ENCODE measurements around the gene TIMP2. TPM values are rescaled to one million over a fixed set of nuclear protein-coding genes. Genes with fewer than 3 reads are reported as not detected.

Gene TIMP2
- total and polyA plus RNA-seq, 2 of the 13 experiments (the other 11 are each of a cell fraction or from before 2014, with no cell fraction given): 3.8 to 8.5 TPM

DNA sequence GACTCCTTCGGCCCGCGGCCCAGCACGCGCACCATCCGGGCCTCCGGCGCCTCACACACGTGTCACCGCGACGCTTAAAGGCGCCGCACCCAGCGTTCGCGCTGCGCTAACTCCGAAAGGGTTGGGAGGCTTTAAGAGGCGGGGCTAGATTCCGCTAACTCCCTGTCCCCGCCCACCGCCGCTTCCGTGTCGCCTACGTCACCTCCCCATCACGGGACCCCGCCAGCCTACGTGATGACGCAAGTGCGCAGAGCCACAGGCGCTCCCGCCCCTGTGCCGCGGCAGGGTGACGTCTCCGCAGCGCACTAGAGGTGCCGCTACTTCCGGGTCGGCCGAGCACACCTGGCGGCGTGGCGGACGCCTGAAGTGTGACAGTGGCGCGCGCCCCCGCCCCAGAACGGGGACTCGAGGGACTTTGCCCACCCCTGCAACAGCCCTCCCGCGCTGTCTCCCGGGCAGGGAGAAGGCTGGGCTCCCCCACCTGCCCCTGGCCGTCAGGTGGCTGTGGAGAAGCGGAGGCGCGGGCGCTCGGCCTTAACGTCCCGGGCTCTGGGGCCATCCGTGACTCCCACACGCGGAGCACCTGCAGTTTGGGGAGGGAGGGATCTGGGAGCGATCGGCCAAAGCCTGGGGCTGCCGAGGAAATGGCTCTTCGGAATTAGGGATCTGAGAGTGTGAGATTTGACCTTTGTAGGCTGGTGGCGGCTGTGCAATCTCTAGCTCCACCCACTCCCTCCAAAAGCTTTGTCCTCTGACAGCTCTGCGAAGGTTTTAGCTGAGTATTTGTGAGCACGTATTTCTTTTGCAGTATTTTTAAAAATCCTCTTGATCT, 84.2 kb downstream of the TIMP2 start, which contains the start of gene USP36 (continued):
- TF ChIP-seq NFYB (CRISPR knock-in tag; IDR thresholded peaks at IDR 0.05) (peak; percentile 72), ZNF577 (CRISPR knock-in tag; IDR thresholded peaks at IDR 0.05; ENCODE audit: borderline replicate concordance, low read depth) (no peak), GPN1 (CRISPR knock-in tag; IDR thresholded peaks at IDR 0.05; ENCODE audit: borderline replicate concordance) (peak; percentile 16; the same call in 1 of the 2 replicates), PCBP2 (optimal IDR thresholded peaks at IDR 0.05; ENCODE audit: low read depth, low read length, poor library complexity, severe bottlenecking) (no peak), ZNF230 (CRISPR knock-in tag; IDR thresholded peaks at IDR 0.05) (peak; percentile 93), CHCHD3 (CRISPR knock-in tag; IDR thresholded peaks at IDR 0.05) (no peak; the same call in 1 of the 2 replicates), EEA1 (CRISPR knock-in tag; IDR thresholded peaks at IDR 0.05; ENCODE audit: borderline replicate concordance) (0 out of 2 replicates have a peak, but pooled peaks have one; percentile 66), YEATS4 (CRISPR knock-in tag; IDR thresholded peaks at IDR 0.05; ENCODE audit: borderline replicate concordance) (peak; percentile 99), GATAD1 (CRISPR knock-in tag; IDR thresholded peaks at IDR 0.05) (peak; percentile 91), NFYC (CRISPR knock-in tag; IDR thresholded peaks at IDR 0.05) (peak; percentile 57; the same call in 1 of the 2 replicates), THAP11 (CRISPR knock-in tag; IDR thresholded peaks at IDR 0.05) (peak; percentile 94), ZBTB3 (CRISPR knock-in tag; IDR thresholded peaks at IDR 0.05; ENCODE audit: borderline replicate concordance, low read depth) (peak; percentile 93; the same call in 1 of the 2 replicates), ZNF768 (CRISPR knock-in tag; IDR thresholded peaks at IDR 0.05) (peak; percentile 70), ZNF737 (CRISPR knock-in tag; IDR thresholded peaks at IDR 0.05; ENCODE audit: borderline replicate concordance) (0 out of 2 replicates have a peak, but pooled peaks have one; percentile 41), ZNF572 (CRISPR knock-in tag; IDR thresholded peaks at IDR 0.05) (peak; percentile 100), KDM5A (IDR thresholded peaks at IDR 0.05; ENCODE audit: borderline replicate concordance, low read length) (peak; percentile 78; the same call in 1 of the 2 replicates), FOXM1 (CRISPR knock-in tag; IDR thresholded peaks at IDR 0.05) (no peak)
- TF ChIP-seq, protein P1, sequence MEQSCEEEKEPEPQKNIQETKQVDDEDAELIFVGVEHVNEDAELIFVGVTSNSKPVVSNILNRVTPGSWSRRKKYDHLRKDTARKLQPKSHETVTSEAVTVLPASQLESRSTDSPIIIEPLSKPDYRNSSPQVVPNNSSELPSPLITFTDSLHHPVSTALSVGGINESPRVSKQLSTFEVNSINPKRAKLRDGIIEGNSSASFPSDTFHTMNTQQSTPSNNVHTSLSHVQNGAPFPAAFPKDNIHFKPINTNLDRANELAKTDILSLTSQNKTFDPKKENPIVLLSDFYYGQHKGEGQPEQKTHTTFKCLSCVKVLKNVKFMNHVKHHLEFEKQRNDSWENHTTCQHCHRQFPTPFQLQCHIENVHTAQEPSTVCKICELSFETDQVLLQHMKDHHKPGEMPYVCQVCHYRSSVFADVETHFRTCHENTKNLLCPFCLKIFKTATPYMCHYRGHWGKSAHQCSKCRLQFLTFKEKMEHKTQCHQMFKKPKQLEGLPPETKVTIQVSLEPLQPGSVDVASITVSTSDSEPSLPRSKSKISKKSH (CRISPR knock-in tag; IDR thresholded peaks at IDR 0.05; ENCODE audit: borderline replicate concordance): peak; percentile 94
- TF ChIP-seq, protein P2, sequence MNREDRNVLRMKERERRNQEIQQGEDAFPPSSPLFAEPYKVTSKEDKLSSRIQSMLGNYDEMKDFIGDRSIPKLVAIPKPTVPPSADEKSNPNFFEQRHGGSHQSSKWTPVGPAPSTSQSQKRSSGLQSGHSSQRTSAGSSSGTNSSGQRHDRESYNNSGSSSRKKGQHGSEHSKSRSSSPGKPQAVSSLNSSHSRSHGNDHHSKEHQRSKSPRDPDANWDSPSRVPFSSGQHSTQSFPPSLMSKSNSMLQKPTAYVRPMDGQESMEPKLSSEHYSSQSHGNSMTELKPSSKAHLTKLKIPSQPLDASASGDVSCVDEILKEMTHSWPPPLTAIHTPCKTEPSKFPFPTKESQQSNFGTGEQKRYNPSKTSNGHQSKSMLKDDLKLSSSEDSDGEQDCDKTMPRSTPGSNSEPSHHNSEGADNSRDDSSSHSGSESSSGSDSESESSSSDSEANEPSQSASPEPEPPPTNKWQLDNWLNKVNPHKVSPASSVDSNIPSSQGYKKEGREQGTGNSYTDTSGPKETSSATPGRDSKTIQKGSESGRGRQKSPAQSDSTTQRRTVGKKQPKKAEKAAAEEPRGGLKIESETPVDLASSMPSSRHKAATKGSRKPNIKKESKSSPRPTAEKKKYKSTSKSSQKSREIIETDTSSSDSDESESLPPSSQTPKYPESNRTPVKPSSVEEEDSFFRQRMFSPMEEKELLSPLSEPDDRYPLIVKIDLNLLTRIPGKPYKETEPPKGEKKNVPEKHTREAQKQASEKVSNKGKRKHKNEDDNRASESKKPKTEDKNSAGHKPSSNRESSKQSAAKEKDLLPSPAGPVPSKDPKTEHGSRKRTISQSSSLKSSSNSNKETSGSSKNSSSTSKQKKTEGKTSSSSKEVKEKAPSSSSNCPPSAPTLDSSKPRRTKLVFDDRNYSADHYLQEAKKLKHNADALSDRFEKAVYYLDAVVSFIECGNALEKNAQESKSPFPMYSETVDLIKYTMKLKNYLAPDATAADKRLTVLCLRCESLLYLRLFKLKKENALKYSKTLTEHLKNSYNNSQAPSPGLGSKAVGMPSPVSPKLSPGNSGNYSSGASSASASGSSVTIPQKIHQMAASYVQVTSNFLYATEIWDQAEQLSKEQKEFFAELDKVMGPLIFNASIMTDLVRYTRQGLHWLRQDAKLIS (CRISPR knock-in tag; IDR thresholded peaks at IDR 0.05): peak; percentile 85; the same call in 1 of the 2 replicates
- TF ChIP-seq, protein P3, sequence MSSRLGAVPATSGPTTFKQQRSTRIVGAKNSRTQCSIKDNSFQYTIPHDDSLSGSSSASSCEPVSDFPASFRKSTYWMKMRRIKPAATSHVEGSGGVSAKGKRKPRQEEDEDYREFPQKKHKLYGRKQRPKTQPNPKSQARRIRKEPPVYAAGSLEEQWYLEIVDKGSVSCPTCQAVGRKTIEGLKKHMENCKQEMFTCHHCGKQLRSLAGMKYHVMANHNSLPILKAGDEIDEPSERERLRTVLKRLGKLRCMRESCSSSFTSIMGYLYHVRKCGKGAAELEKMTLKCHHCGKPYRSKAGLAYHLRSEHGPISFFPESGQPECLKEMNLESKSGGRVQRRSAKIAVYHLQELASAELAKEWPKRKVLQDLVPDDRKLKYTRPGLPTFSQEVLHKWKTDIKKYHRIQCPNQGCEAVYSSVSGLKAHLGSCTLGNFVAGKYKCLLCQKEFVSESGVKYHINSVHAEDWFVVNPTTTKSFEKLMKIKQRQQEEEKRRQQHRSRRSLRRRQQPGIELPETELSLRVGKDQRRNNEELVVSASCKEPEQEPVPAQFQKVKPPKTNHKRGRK (CRISPR knock-in tag; IDR thresholded peaks at IDR 0.05): peak; percentile 92
- TF ChIP-seq, protein P4, sequence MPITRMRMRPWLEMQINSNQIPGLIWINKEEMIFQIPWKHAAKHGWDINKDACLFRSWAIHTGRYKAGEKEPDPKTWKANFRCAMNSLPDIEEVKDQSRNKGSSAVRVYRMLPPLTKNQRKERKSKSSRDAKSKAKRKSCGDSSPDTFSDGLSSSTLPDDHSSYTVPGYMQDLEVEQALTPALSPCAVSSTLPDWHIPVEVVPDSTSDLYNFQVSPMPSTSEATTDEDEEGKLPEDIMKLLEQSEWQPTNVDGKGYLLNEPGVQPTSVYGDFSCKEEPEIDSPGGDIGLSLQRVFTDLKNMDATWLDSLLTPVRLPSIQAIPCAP (CRISPR knock-in tag; IDR thresholded peaks at IDR 0.05; ENCODE audit: low read depth): 0 out of 2 replicates have a peak, but pooled peaks have one; percentile 35
